ENCODE data around the gene RGS9.

RGS9 gene

DNA sequence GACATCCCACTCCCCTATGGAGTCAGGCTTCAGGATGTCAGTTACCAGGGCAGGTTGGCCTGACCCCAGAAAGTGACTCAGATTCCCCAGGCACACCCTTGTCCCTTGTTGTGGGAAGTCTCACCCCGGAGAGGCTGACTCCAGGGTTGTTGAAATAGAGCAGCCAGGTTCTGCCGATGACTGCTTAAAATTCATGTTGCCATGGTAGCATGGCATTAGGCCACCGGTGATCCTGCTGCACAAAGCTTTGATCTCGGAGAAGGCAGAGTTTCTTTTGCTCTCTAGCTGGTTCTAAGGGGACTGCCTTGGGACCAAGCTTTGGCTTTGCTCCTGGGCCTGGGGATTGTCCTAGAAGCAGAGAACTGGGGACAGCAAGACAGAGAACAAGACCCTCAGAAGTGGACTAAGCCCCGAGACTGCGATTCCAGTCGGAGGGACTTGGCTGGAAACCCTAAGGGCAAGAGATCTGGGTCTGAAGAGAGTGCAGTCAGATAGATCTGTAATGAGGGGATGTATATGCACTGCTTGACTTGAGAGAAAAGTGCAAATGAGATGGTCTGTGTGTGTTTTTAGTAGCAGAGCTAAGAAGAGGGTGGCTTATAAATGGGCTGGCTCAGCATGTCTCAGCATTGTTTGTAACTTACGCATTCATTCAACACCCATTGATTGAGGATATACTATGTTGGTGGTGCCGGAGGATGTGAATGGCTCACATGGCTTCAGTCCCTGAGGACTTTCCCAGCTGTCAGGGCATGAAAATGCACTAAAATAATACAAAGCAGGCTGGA is 106.9 kb downstream of the RGS9 start:
- no peak overlapping the region for H3K4me3 ChIP-seq (replicated peaks in 1 of 2; ENCODE audit: low read depth in 2 of 2, low read length in 2 of 2)
- peak; percentile 41 to 56 for DNase-seq (ENCODE audit: low read depth in 2 of 2)
- TF ChIP-seq, protein P1, sequence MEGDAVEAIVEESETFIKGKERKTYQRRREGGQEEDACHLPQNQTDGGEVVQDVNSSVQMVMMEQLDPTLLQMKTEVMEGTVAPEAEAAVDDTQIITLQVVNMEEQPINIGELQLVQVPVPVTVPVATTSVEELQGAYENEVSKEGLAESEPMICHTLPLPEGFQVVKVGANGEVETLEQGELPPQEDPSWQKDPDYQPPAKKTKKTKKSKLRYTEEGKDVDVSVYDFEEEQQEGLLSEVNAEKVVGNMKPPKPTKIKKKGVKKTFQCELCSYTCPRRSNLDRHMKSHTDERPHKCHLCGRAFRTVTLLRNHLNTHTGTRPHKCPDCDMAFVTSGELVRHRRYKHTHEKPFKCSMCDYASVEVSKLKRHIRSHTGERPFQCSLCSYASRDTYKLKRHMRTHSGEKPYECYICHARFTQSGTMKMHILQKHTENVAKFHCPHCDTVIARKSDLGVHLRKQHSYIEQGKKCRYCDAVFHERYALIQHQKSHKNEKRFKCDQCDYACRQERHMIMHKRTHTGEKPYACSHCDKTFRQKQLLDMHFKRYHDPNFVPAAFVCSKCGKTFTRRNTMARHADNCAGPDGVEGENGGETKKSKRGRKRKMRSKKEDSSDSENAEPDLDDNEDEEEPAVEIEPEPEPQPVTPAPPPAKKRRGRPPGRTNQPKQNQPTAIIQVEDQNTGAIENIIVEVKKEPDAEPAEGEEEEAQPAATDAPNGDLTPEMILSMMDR (IDR thresholded peaks at IDR 0.05; ENCODE audit: low read depth, low read length), result no peak

DNA sequence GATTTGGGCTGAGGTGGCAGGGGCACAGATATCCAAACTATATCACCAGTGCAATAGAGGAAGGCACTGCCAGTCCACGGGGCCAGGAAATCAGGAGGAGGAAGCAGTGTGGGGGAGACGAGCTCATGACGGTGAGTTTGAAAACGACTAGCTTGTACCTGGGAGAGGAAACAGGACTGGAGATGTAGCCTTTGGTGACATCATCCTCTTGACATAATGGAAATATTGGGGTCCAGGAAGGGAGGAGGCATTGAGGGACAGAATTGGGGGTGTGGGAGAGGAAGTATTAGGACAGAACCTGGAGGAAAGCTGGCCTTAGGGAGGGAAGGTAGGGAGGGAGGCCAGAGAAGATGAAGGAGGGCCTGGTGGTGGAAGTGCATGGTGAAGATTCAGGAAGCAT is 109.1 kb downstream of the RGS9 start:
- DNase-seq (ENCODE audit: low read depth in 2 of 2), result no peak
- TF ChIP-seq, protein P1 (IDR thresholded peaks at IDR 0.05; ENCODE audit: low read depth, low read length), result no peak
- H3K4me3 ChIP-seq (replicated peaks in 1 of 2; ENCODE audit: low read depth in 2 of 2, low read length in 2 of 2), result no peak overlapping the region

DNA sequence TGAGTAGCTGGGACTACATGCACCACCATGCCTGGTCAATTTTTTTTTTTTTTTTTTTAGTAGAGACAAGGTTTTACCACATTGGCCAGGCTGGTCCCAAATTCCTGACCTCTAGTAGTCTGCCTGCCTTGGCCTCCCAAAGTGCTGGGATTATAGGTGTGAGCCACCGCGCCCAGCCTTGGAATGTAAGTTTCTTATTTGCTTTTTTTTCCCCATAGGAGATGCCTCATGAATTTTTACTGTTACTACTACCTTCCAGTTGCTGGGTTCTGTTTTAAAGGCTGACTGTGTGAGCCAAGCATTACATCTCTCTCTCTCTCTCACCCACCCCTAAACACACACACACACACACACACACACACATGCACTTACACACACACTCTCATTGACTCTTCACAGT is 112.6 kb downstream of the RGS9 start:
- no peak overlapping the region for H3K4me3 ChIP-seq (replicated peaks in 1 of 2; ENCODE audit: low read depth in 2 of 2, low read length in 2 of 2)
- no peak for DNase-seq (ENCODE audit: low read depth in 2 of 2)
- TF ChIP-seq, protein P1 (IDR thresholded peaks at IDR 0.05; ENCODE audit: low read depth, low read length), result no peak

DNA sequence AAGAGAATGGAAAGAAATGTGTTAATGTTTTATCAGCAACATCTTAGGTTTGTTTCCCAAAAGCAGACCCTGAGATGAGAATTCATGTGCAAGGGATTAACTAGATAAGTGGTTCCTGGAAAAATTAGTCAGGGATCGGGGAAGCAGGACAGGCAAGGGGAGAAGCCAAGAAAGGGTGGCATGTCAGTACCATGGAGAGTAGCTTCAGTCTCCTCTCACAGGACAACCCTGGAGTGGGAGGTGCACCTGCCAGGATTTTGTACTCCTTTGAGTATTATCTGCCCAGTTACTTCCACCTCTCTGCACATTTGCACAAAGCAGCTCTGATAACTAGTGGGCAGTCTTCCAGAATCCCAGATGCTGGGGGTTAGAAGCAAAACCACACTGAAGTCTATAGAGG is 117.0 kb downstream of the RGS9 start:
- peak; percentile 27 to 31 for DNase-seq (ENCODE audit: low read depth in 2 of 2)
- H3K4me3 ChIP-seq (replicated peaks in 1 of 2; ENCODE audit: low read depth in 2 of 2, low read length in 2 of 2), result no peak overlapping the region
- TF ChIP-seq, protein P1 (IDR thresholded peaks at IDR 0.05; ENCODE audit: low read depth, low read length), result no peak

DNA sequence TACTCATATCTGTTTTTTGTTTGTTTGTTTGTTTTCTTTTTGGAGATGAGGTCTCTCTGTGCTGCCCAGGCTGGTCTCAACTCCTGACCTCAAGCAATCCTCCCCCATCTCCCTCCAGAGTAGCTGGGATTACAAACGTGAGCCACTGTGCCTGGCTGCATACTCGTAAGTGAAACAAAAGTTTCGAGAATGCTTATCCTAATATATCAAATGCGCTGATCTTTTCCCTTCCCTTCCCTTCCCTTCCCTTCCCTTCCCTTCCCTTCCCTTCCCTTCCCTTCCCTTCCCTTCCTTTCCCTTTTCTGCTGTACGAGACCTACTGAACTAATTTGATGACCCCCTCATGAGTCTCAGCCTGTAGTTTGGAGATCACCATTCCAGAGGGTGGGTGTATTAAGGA is 122.1 kb downstream of the RGS9 start:
- no peak overlapping the region for H3K4me3 ChIP-seq (replicated peaks in 1 of 2; ENCODE audit: low read depth in 2 of 2, low read length in 2 of 2)
- DNase-seq (ENCODE audit: low read depth in 2 of 2), result no peak
- TF ChIP-seq, protein P1 (IDR thresholded peaks at IDR 0.05; ENCODE audit: low read depth, low read length), result no peak

DNA sequence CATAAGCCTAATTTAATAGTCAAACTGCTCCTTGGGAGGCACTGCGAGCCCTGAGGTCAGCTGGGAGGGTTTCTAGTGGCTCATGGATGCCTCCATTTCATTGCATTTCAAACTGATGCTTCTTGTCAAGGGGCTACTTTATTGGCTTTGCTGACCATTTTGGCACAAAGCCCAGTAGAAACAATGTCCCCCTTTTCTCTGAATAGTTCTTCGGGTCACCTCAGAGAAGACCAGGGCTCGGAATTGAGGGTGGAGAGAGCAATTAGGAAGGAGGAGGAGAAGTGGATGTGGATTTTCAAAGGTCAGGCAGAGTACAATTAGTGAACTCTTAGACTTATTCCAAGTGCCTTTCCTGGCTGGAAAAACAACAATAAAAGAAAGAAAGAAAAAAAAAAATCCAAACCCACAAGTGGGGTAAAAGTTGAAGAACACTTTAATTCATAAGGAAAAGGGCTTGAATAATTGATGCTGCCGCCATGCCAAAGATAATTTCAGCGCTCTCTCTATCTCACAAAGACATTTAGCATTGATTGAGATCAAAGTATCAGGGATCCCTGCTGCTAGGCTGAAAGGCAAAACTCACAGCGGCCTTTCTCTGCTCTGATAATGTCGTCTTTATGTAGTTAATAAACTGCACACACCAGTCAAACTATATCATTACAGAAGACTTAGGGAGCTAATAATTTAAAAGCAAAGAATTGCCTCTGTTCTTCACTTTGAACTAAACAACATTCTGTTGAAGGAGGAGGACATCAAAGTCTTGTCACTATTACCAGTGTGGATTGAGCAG is 122.7 kb downstream of the RGS9 start:
- DNase-seq (ENCODE audit: low read depth in 2 of 2), result no peak
- no peak overlapping the region for H3K4me3 ChIP-seq (replicated peaks in 1 of 2; ENCODE audit: low read depth in 2 of 2, low read length in 2 of 2)
- TF ChIP-seq, protein P1 (IDR thresholded peaks at IDR 0.05; ENCODE audit: low read depth, low read length), result no peak

Measured in cardiac fibroblast (primary cell).